Measurements from ENCODE around the gene C3orf70.

Gene C3orf70

GRCh38 chr3:185094697-185095096 lies 58.2 kb downstream of the C3orf70 start:
- DNase-seq (ENCODE audit: low spot score), result no peak
- CTCF ChIA-PET, result no interaction called here
- POLR2A ChIA-PET (ENCODE audit: low non-redundant PET), result interaction anchor here (0.6 kb wide), 1 partner anchor 38 kb away, joined by 4 read pairs; no protein-coding TSS in a partner anchor

DNA sequence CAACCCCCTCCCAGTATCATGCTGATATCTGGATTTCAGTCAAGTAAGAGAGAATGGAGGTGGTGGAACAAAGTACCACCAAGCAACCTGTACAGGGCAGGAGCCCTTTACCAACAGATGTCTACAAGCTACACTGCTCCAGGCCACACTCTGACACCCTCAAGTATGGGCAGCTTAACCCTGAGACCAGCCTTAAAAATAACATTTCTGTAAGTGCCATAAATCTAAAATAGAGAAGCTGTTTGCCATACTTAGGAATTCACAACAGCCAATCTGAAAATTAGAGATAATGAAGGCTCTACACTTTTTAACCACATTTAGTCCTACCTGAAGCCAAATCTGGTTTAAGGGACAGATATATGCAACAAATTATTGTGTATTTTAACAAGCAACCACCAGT lies 59.7 kb downstream of the C3orf70 start:
- TF ChIP-seq, protein P1, sequence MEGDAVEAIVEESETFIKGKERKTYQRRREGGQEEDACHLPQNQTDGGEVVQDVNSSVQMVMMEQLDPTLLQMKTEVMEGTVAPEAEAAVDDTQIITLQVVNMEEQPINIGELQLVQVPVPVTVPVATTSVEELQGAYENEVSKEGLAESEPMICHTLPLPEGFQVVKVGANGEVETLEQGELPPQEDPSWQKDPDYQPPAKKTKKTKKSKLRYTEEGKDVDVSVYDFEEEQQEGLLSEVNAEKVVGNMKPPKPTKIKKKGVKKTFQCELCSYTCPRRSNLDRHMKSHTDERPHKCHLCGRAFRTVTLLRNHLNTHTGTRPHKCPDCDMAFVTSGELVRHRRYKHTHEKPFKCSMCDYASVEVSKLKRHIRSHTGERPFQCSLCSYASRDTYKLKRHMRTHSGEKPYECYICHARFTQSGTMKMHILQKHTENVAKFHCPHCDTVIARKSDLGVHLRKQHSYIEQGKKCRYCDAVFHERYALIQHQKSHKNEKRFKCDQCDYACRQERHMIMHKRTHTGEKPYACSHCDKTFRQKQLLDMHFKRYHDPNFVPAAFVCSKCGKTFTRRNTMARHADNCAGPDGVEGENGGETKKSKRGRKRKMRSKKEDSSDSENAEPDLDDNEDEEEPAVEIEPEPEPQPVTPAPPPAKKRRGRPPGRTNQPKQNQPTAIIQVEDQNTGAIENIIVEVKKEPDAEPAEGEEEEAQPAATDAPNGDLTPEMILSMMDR (conservative IDR thresholded peaks at IDR 0.05; ENCODE audit: low read depth), result no peak
- POLR2A ChIA-PET (ENCODE audit: low non-redundant PET), result no interaction called here
- H3K27ac ChIP-seq, result no peak overlapping the region
- no peak for DNase-seq (ENCODE audit: low spot score)
- CTCF ChIA-PET, result no interaction called here

More at GRCh38 chr3:185094697-185095096, 58.2 kb downstream of the C3orf70 start:
- H3K27ac ChIP-seq, result no peak overlapping the region
- TF ChIP-seq, protein P1 (conservative IDR thresholded peaks at IDR 0.05; ENCODE audit: low read depth), result no peak

DNA sequence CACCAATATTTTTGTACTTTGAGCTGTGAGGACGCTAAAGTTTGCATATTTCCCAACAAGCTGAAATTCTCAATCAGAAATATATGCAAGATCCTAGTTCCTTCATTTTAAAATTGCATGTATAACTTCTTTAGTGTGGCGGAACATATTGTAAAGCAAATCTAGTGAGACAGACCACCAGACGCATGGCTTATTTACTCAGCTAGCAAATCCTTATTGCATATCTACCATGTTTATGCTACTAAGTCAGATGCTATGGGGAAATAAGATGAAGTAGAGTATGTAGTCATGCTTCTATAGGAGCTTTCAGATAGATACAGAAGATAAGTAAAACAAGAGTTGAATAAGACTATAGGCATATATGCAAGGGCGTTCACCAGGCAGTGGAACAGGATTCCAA lies 62.0 kb downstream of the C3orf70 start:
- H3K27ac ChIP-seq, result no peak overlapping the region
- POLR2A ChIA-PET (ENCODE audit: low non-redundant PET), result no interaction called here
- TF ChIP-seq, protein P1 (conservative IDR thresholded peaks at IDR 0.05; ENCODE audit: low read depth), result no peak
- DNase-seq (ENCODE audit: low spot score), result no peak
- CTCF ChIA-PET, result interaction anchor here (0.6 kb wide), 3 partner anchors 96 to 154 kb away, joined by 3 to 4 read pairs (median 3); no protein-coding TSS in a partner anchor

DNA sequence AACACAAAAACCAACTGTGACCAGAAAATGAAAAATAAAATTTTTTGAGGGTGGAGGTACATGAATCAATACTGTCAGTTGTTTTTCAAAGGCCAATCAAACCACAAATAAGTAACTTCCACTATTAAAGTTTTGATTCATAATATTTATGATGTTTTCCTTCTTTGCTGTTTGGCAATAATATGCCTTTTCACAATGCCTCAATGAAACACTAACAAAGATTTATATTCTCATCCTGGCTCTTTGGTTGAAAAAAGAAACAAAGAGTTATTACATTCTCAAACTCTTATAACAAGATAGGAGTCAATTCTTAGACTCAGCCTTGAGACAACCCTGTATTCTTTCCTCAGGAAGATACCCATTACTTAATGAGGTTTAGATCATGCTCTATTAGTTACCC lies 63.1 kb downstream of the C3orf70 start:
- TF ChIP-seq, protein P1 (conservative IDR thresholded peaks at IDR 0.05; ENCODE audit: low read depth), result no peak
- ChIA-PET POLR2A (ENCODE audit: low non-redundant PET) (no interaction called here), CTCF (interaction anchor here (0.6 kb wide), 1 partner anchor 191 kb away, joined by 3 read pairs; no protein-coding TSS in a partner anchor)
- no peak for DNase-seq (ENCODE audit: low spot score)
- no peak overlapping the region for H3K27ac ChIP-seq

GRCh38 chr3:185089343-185089742 lies 63.5 kb downstream of the C3orf70 start:
- DNase-seq (ENCODE audit: low spot score), result no peak
- no peak overlapping the region for H3K27ac ChIP-seq
- TF ChIP-seq, protein P1 (conservative IDR thresholded peaks at IDR 0.05; ENCODE audit: low read depth), result no peak
- POLR2A ChIA-PET (ENCODE audit: low non-redundant PET), result no interaction called here
- CTCF ChIA-PET, result no interaction called here

- POLR2A ChIA-PET (ENCODE audit: low non-redundant PET), result no interaction called here
- CTCF ChIA-PET, result no interaction called here
- no peak for DNase-seq (ENCODE audit: low spot score)
These were observed 65.4 kb downstream of the C3orf70 start for GRCh38 chr3:185087419-185087818.

More at GRCh38 chr3:185087419-185087818, 65.4 kb downstream of the C3orf70 start:
- TF ChIP-seq, protein P1 (conservative IDR thresholded peaks at IDR 0.05; ENCODE audit: low read depth), result no peak
- H3K27ac ChIP-seq, result no peak overlapping the region
